DND-41 (cell line): Measurements from ENCODE around the gene PIN1.

Experiments
- ATAC-seq: fragments of 200-7000 bp; cut with Tn5 transposase; 3 replicates; pipeline ENCODE4 v1.9.1; 2021; ENCODE audit warnings: low read depth; ENCODE audit not compliant: insufficient read depth
- DNase-seq: peaks from one replicate; pipeline ENCODE4 v3.0.0-alpha.2; 2020
- H2AFZ ChIP-seq: 2 replicates; pipeline ENCODE4 v1.6.0; 2012; ENCODE audit warnings: low read depth, low read length
- H3K27ac ChIP-seq: 2 replicates; pipeline ENCODE4 v1.5.1; 2012; ENCODE audit warnings: low read length, inconsistent platforms
- H3K27me3 ChIP-seq: fragments of 200-600 bp; sonication (generic); 2 replicates; pipeline ENCODE4 v1.6.0; 2012; ENCODE audit warnings: low read length, mild to moderate bottlenecking, inconsistent platforms; ENCODE audit not compliant: insufficient read depth, poor library complexity
- H3K36me3 ChIP-seq: 2 replicates; pipeline ENCODE4 v1.5.1; 2012; ENCODE audit warnings: low read length, inconsistent platforms; ENCODE audit not compliant: insufficient read depth
- H3K4me1 ChIP-seq: 2 replicates; pipeline ENCODE4 v1.5.1; 2012; ENCODE audit warnings: mild to moderate bottlenecking, low read length; ENCODE audit not compliant: insufficient read depth
- H3K4me2 ChIP-seq: 2 replicates; pipeline ENCODE4 v1.6.0; 2012; ENCODE audit warnings: mild to moderate bottlenecking, moderate library complexity, low read length, inconsistent platforms; ENCODE audit not compliant: insufficient read depth
- H3K4me3 ChIP-seq, 2 experiments: fragments of 200-600 bp in 1 of 2; shearing (Covaris generic) in 1 of 2; 2 replicates each; pipeline ENCODE4 v1.5.1; 2012 to 2016; ENCODE audit warnings: inconsistent platforms in 2 of 2, low read length in 2 of 2, mild to moderate bottlenecking in 2 of 2, low read depth in 1 of 2, moderate library complexity in 1 of 2
- H3K79me2 ChIP-seq: 2 replicates; pipeline ENCODE4 v1.6.0; 2012; ENCODE audit warnings: low read length, inconsistent platforms; ENCODE audit not compliant: insufficient read depth
- H3K9ac ChIP-seq: 2 replicates; pipeline ENCODE4 v1.6.0; 2012; ENCODE audit warnings: low read depth, mild to moderate bottlenecking, inconsistent platforms, low read length, moderate library complexity
- H3K9me3 ChIP-seq: 2 replicates; pipeline ENCODE4 v1.5.1; 2012; ENCODE audit warnings: low read length, moderate library complexity, mild to moderate bottlenecking, inconsistent platforms; ENCODE audit not compliant: insufficient read depth, severe bottlenecking
- H4K20me1 ChIP-seq: 2 replicates; pipeline ENCODE4 v1.6.0; 2012; ENCODE audit warnings: low read length; ENCODE audit not compliant: insufficient read depth
- EZH2 ChIP-seq: IDR thresholded peaks from 3 replicates; pipeline ENCODE4 v1.6.1; 2012; ENCODE audit warnings: borderline replicate concordance, low read depth, mild to moderate bottlenecking, moderate library complexity, low read length, inconsistent platforms; ENCODE audit not compliant: severe bottlenecking
- TF ChIP-seq, protein P1 (sequence below): IDR thresholded peaks from 2 replicates; pipeline ENCODE4 v1.5.1; 2012; ENCODE audit warnings: borderline replicate concordance, low read length, moderate library complexity, mild to moderate bottlenecking; ENCODE audit not compliant: poor library complexity, severe bottlenecking; ENCODE audit errors: extremely low read depth

PIN1 gene

DNA sequence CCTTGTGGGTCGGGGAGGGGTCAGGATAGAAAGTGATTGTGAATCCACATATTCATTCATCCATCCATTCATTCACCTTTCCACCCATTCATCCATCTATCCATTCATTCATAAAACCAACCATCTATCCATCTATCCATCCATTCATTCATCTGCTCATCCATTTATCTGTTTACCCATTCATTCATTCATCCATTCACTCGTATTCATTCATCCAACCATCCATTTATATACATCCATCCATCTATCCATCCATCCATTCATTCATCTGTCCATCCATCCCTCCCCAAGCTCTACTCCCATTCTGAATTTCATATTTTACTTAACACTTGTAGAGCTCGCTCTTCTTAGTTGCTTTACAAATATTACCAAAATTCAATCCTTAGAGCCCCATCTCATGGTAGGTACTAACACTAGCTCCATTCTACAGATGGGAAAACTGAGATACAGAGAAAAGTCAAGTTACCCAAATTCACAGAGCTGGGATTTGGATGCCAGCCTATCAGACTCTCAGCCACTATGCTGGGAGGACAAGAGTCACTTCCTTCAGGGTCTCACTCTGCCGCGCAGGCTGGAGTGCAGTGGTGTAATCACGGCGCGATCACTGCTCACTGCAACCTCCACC is 37.6 kb downstream of the PIN1 start:
- Histone ChIP-seq H3K36me3 (no peaks in the 10 kb centered on the region), H3K9ac (no peak overlapping the region), H3K4me3 (no peak overlapping the region), H4K20me1 (no peaks in the 10 kb centered on the region), H3K9me3 (no peaks in the 10 kb centered on the region), H3K27ac (no peak overlapping the region), H3K4me1 (no peaks in the 10 kb centered on the region), H3K79me2 (no peaks in the 10 kb centered on the region), H3K27me3 (no peaks in the 10 kb centered on the region), H3K4me2 (no peak overlapping the region), H2AFZ (no peak overlapping the region)
- DNase-seq, result no peak
- TF ChIP-seq, protein P1, sequence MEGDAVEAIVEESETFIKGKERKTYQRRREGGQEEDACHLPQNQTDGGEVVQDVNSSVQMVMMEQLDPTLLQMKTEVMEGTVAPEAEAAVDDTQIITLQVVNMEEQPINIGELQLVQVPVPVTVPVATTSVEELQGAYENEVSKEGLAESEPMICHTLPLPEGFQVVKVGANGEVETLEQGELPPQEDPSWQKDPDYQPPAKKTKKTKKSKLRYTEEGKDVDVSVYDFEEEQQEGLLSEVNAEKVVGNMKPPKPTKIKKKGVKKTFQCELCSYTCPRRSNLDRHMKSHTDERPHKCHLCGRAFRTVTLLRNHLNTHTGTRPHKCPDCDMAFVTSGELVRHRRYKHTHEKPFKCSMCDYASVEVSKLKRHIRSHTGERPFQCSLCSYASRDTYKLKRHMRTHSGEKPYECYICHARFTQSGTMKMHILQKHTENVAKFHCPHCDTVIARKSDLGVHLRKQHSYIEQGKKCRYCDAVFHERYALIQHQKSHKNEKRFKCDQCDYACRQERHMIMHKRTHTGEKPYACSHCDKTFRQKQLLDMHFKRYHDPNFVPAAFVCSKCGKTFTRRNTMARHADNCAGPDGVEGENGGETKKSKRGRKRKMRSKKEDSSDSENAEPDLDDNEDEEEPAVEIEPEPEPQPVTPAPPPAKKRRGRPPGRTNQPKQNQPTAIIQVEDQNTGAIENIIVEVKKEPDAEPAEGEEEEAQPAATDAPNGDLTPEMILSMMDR, result no peak
- no peak for TF ChIP-seq EZH2
- no peak for ATAC-seq

GRCh38 chr19:9875031-9875627 is 40.0 kb downstream of the PIN1 start:
- H3K4me2 ChIP-seq, result no peak overlapping the region
- H3K36me3 ChIP-seq, result no peaks in the 10 kb centered on the region
- no peak overlapping the region for H2AFZ ChIP-seq
- H4K20me1 ChIP-seq, result no peaks in the 10 kb centered on the region
- TF ChIP-seq, protein P1, result no peak
- TF ChIP-seq EZH2, result no peak
- ATAC-seq, result no peak
- no peak for DNase-seq
- H3K27me3 ChIP-seq, result no peaks in the 10 kb centered on the region
- no peaks in the 10 kb centered on the region for H3K9me3 ChIP-seq
- no peak overlapping the region for H3K27ac ChIP-seq
- no peaks in the 10 kb centered on the region for H3K4me1 ChIP-seq
- no peak overlapping the region for H3K9ac ChIP-seq
- H3K4me3 ChIP-seq, result no peak overlapping the region
- no peaks in the 10 kb centered on the region for H3K79me2 ChIP-seq

- Histone ChIP-seq H3K27me3 (no peaks in the 10 kb centered on the region), H3K79me2 (no peaks in the 10 kb centered on the region), H3K4me2 (no peak overlapping the region), H3K4me3 (no peak overlapping the region), H3K27ac (no peak overlapping the region), H3K9me3 (no peaks in the 10 kb centered on the region), H2AFZ (no peak overlapping the region), H3K4me1 (no peaks in the 10 kb centered on the region), H4K20me1 (no peaks in the 10 kb centered on the region), H3K36me3 (no peaks in the 10 kb centered on the region), H3K9ac (no peak overlapping the region)
- DNase-seq, result no peak
- TF ChIP-seq, protein P1, result no peak
- no peak for TF ChIP-seq EZH2
- no peak for ATAC-seq
Observed at GRCh38 chr19:9875796-9876195, 40.7 kb downstream of the PIN1 start.
